Activated CD8-positive, alpha-beta memory T cell treated with anti-CD3 and anti-CD28 coated beads, Interleukin-2, amount 50 U/mL, for 24 hours (primary cell): Measurements from ENCODE around the gene ARHGEF10L.

Experiments used
- DNase-seq: peaks from one replicate; pipeline ENCODE4 v3.0.0-alpha.2; 2020; ENCODE audit errors: extremely low read depth

The ARHGEF10L gene

DNA sequence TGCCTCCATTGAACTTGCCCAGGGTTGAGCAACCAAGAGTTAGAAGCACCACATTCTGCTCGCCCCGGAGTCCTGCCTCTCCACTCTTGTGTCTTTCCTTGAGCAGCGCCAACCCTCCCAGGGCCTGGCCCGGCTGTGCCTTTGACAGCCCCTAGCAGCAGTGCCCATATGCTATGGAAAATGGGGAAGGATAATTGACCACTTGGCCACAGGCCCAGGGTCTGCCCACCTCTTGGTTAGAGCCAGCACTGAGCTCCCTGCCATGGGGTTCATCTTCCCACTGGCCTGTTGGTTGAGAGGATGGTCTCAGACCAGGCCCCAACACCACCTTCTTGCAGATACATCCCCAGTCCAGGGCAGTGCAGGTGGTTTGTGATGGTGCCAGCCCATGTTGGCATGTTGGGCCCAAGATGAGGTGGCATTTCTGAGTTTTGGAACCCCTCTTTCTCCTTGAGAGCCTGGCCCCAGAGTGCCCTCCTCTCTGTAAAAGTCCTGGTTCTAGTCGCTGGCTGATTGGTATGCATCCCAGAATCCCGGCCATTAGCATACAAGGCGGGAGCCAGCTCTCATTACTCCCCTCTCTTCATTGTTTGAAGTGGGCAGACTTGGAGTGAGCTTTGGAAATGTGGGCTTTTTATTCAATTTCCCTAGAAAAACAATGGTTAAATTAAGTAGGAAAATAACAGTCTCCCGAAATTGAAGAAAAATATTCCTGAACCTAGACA lies 7.6 kb downstream of the ARHGEF10L start:
- no peak for DNase-seq

DNA sequence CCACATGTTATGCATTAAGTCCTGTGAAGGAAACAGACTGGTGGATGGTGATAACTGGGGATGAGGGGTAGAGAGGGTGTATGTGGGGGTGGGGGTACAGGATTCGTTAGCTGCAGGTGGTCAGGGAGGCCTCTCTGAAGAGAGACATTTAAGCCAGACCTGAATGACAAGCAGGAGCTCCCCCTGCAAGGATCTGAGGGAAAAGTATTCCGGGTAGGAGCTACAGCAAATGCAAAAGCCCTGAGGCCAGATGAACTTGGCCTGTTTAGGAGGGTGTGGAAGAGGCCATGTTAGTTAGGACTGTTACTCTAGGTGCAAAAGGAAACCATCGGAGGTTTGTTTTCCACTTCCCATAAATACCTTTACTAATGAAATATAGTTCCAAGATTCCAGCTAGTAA lies 9.9 kb downstream of the ARHGEF10L start:
- no peak for DNase-seq

DNA sequence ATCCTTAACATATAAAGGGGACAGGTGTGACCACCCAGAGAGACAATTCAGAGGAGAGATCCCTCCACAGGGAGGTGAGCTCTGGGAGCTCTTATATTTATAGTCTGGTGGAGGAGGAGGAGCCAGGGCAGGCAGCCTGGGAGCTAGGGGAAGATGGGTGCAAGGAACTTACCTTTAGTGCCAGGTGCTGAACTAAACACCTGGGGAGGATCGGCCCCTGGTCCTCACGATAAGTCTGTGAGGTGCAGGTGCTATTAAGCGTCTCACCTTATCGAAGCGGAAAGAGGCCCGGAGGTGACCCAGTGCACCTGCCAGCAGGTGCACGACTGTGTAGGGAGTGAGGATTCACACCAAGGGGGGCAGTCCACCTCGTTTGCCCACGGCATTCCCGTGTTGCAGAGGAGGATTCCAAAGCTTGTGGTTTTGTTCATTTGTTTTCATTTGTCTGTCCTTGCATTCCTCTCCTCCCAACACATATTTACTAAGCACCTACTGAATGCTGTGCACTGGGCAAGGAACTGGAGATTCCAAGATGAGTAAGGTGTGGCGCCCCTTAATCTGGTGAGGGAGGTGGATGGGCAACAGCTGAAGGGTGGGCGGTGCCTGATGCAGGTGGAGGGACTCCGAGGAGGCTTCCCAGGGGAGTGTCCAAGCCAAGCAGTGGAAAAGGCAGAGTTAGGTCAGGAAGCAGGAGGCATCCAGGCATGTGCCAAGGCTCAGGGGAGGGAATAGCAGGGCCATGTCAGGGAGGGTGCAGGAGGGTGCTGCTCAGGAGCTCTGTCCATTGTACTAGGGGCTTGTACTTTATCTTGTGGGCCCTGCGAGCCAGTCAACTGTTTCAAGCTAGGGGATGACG lies 11.5 kb downstream of the ARHGEF10L start:
- no peak for DNase-seq

DNA sequence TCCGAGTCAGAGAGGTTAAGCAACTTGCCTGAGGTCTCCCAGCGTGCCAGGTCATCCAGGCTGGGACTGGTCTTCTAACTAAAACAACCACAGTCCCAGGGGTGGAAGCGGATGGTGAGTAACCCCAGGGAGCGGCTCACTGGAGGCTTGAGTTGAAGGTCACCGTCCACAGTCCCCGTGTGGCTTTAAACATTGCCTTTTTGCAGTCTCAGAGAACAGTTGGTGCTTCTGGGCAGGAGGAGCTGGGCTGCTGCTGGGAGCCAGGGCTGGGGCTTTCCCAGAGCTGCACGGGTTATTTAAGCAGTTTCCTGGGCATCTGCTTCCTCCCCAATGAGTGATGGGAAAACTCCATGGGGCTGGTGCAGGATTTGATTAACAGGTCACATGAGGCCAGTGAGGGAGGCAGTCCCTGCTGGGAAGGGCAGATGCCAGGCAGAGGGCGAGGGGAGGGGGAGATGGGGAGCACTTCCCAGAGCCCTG lies 12.3 kb downstream of the ARHGEF10L start:
- no peak for DNase-seq

DNA sequence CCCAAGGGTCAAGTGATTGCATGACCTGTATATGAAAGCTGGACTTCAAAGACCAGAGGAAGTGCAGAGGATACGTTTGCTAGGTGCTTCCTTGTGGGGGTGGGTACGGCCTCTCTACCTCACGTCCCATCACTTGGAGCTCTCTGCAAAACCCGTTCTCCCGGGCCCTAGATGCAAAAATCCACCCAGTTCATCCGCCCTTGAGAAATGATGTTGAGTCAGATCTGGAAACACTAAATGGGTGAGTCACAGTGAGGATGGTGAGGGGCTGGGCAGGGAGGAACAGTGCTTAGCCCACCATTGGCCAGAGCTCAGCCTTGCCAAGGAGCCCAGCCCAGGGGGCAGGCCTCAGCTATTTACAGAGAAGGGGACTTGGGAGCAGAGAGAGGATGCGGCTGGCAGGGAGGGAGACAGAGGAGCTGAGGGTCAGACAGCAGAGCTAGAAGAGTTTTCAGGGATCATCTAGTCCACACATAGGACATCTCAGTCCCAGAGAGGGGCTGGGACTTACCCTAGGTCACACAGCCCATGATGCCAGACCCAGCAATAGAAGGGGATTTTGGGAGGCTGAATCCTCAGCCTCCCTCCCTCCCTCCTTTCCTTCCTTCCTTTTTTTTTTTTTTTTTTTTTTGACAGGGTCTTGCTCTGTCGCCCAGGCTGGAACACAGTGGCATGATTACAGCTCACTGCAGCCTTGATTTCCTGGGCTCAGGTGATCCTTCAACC lies 14.6 kb downstream of the ARHGEF10L start:
- no peak for DNase-seq

DNA sequence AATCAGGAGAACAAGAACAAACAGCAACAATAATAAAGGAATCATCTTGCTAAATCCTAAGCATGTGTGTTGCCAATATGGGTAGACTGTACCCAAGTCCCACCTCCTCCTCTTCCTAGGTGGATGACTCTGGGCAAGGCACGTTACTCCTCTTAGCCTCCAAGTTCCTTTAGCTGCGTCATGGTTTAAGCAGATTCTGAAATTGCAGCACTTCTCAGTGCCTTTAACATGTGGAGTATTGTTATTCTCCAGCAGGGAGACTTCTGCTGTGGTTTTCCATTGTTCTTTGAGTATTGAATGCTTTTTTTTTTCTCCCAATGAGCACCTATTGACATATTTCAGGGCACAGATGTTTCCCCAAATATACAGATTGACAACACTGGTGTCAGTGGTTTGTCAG lies 15.5 kb downstream of the ARHGEF10L start:
- DNase-seq: no peak

DNA sequence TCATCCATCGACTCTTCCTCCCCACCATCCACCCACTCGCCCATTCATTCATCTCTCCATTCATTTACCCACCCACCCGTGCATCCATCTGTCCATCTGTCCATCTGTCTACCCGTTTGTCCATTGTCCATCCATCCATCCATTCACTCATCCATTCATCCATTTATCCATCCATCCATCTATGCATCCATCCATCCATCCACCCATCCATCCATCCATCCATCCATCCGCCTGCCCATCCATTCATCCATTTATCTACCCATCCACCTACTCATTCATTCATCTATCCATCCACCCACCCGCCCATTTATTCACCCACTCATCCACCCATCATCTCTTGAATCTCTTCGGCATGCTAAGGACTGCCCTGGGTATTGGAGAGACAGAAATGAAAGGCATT lies 18.5 kb downstream of the ARHGEF10L start:
- DNase-seq: no peak

DNA sequence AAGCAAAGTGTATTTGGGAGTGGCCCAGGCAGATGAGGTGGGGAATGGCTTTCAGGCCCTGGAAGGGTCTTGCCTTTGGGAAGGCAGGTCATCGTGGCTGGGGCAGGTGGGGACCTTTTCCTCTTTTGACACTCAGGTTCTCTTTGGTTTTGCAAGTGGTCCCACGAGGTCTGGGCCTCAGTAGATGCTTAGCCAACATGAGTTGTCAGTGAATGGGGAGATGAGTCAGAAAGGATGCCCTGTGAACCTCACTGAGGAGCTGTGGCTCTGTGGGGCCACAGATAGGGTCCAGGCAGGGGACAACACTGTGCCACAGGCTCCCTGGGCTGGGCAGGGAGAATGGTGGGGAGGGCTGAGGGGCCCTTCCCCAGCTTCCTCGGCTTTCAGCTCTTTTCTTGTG lies 19.0 kb downstream of the ARHGEF10L start:
- no peak for DNase-seq

DNA sequence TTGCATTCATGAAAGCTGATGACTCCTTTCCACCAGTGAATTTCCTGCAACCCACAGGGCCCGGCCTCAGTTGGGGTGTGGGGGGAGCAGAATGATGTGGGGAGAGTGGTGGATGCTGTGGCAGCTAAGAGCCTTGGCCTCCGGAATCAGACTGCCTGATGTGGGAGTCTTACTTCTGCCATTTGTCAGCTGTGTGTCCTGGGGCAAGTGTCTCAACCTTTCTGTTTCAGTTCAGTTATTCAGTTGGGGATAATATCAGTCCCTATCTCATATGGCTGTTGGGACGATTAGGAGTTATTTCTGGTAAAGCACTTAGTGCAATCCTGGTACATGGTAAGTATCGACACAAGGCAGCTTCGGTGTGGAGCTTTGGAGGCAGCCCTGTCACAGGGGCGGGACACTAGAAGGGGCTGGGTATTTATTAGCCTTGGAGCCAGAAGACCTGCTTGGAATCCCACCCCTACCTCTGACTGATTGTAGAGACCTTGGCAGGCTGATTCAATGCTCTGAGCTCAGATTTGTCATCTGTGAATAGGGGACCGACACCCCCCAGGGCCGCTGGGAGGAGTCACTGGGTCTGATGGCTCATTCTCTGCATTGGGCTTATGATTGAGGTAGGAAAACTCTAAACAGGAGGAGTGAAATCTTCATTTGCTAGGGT lies 19.6 kb downstream of the ARHGEF10L start:
- no peak for DNase-seq

DNA sequence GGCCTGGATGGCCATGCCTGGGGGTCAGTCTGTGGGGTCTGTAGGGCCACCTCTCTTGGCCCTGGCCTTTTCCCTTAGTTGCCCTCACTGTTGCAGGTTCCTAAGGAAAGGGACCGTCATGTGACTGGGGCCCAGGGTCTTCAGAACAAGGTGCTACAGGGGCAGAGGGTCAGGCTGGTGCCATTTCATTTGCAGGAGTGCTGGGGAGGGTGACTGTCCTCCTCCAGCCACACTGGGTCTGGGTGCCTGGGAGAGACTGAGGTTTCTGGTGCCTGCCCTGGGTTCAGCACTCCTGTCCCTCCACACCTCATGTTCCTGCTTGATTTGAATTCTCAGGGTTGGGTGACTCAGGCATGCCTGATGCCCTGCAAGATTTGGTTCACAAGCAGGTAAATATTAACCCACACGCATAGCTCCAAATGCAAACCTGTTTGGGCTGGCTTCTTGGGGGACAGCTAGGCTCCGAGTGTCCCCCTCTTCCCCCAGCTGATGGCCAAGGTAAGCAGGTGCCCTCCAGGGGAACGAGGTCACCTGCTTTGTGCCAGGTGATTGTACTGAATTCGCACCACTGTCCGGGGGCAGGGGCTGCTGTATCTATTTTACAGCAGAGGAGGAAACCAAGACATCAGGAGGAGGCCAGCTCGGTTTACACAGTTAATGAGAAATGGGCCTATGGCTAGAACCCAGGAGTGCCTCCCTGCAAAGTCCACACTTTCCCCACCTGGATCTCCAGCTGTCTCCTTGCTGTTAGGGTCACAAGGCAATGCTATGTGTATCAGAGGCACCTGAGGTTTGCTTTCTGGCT lies 20.3 kb downstream of the ARHGEF10L start:
- DNase-seq: no peak

DNA sequence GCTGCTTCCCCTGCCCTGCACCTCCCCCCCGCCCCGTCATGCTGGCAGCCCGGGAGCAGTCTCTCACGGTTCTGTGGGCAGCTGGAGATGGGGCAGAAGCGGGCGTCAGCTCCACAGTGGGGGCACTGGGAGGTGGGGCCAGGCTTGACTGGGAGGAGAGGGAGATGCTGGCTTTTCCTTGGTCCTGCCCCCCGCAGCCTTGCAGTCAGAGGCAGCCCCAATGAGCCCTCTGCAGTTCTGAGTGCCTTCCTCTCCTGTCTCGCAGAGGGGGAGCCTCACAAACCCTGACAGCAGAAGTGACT lies 21.7 kb downstream of the ARHGEF10L start:
- no peak for DNase-seq

DNA sequence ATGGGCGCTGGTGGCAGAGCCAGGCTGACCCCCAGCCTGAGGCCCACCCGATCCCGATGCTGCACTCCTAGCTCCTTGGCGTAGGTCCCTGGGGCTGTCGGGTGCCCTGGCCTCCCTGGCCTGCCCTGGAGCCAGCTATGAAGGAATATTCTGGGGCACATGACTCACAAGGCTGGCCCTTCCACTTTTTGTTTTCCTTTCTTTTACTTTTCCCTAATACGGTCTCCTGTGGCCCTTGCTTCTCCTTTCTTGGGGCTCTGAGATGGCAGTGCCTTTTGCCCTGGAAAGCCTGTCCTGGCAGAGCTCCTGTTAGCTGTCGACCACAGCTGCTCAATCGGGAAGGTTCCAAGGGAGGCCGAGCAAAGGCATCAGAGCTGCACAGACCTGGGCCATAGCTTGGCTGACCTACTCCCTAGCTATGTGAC lies 22.1 kb downstream of the ARHGEF10L start:
- DNase-seq: no peak

DNA sequence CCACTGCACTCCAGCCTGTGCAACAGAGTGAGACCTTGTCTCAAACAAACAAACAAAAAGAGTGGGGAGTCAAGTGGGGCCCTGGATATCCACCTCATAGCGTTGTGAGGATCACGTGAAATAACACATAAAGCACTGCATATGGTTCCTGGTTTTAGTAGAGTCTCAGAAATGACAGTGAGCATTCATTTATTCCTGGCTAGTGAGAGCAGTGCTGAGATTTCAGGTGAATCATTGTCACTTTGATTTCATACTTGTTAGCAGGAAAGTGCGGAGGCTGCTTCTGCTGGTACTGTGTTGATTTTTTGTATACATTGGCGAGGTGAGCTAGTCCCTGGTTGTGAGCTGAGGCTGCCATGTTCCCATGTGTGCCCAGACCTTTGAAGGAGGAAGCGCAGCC lies 22.9 kb downstream of the ARHGEF10L start:
- DNase-seq: no peak

DNA sequence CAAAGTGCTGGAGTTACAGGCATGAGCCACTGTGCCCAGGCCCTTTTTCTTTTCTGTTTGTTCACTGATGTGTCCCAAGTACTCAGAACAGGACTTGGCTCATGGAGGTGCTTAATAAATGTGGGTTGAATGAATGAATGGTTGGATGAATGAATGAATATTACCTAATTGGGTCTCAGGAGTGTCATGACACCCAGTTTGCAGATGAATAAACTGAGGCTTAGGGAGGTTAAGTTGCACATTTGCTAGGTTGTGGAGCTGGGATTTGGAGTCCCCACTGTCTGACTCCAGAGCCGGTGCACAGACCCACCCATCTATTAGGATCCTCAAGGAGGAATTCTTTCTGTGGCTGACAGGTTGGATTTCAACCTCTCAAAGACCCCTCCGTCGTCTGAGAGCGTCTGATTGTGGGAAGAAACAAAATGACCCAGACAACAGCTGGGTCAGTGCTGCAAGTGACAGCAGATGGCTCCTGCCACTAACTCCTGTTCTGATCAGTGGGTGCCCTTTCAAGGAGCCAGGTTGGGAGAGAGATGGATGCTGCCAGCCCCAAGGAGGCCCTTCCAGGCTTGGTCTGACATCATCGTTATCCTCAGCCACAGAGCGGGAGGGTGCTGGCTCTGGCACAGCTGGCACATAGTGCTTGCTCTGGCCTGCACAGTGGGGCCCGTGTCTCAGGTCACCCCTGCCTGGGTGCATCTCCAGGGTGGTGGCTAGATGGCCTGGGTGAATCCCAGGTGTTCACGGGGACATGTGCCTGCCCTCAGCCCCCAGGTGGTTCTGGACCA lies 24.2 kb downstream of the ARHGEF10L start:
- no peak for DNase-seq

DNA sequence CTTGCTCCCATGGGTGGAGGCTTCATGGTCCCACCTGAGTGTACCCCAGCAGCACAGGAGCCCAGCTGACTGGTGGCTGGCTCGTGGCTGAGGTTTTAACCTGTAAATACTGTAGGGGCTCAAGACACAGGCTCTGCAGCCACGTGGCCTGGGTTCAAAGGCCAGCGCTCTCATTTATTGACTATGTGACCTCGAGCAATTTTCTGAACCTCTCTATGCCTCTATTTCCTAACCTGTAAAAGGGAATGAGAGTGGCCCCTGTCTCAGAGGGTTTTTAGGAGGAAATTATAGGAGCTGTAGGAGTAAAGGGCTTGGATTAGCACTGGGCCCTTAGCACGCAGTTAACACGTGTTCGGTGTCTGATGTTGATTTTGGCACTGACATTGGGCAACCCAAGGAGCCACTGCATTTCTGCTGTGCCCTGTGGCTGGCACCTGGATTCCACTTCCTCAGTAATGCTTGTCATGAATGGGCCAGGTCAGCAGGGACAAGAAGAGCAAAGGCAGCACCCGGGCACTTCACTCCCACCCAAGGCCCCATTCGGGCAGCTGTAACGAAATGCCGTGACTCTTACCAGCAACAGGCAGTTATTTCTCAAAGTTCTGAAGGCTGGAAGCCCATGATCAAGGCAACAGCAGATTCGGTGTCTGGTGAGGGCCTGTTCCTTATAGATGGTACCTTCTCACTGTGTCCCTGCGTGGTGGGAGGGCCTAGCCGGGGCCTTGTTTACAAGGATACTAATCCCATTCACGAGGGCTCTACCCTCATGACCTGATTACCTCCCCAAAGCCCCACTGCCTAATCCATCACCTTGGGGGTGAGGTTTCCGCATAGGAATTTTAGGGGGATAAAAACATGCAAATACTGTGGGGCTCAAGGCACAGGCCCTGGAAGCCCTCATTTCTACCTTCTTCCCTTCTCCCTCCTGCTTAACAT lies 25.2 kb downstream of the ARHGEF10L start:
- DNase-seq: no peak

DNA sequence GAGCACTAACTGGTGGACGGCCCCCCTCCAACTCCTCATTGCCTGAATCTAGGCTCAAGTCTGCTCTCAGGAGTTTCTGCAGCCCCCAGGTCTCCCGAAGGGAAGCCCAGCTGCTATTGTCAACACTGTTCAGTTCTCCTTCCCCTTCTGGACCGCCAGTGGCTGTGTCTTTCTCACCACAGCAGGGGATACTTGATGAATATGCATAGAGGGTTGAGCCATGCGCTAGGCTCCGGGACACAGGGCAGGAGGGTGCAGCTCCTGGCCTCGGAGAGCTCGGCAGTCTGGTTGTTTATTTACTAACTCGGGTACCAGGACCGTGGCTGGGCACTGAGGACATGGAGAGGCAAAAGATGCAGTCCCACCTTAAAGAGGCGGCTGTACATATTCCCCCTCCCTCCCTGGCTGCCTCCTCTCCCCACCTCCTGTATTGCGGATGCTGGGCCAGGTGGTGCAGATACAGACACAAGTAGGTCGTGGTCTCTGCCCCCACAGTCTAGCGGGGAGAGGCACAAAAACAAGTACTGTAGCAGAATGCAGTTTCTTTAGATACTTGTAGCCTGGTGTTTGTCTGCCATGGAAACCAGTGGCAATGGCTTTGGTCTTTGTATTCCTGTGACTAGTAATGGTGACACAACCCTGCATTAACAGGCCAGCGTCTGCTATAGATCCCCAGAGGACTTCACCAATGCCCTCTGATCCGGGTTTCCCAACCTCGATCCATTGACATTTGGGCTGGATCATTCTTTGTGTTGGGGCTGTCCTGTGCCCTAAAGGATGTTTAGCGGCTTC lies 26.2 kb downstream of the ARHGEF10L start:
- DNase-seq: no peak

DNA sequence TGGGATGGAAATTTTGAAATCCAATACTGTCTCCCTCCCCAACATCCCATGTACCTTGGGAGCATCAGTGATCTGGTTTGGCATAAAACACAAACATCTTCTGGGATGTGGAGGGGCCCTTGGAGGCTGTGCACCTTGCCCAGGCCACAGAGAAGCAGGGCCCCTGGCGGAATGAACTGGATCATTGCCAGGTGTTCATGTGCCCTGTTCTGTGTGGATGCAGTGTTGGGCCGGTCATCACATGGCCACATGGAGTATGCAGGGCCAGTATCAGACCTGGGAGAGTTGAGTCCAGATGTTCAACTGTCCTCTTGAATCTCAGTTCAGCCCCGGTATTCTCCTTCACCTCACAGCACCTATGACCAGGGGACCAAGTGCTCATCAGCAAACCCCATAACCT lies 26.9 kb downstream of the ARHGEF10L start:
- no peak for DNase-seq

DNA sequence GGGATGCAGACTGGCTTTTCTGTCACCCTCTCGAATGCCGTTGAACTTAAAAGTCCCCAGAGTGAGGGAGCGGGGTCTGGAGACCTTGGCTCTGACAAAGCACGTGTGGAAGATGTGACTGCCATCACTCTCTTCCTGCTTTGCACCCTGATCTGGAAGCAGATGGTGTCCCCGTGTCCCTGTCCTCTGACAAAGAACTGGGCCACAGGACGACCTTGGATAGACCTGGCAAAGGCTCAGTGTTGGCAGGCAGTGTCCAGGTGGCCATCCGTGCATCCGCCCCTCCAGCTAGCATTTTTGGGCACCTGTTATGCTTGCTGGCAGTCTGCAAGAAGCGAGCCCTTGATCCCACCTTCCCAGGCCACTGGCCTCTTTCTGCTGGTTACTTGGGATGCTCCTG lies 27.4 kb downstream of the ARHGEF10L start:
- no peak for DNase-seq

DNA sequence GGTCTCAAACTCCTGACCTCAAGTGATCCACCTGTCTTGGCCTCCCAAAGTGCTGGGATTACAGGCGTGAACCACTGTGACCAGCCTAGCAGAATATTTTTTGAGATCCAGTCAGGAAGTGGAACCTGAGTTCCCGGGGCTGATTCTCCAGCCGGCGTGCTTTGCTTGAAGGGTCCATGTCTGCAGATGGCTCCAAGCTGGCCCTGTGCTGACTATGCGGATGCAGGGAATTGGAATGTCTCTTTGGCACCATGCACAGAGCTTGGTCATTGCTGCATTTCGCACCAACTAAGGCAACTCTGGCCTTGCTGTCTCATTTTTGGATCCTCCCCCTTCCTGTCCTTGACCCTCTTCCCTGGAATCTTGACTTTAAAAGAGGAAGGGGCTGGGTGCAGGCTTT lies 28.1 kb downstream of the ARHGEF10L start:
- no peak for DNase-seq
